ENCODE data around the gene THSD4.

- TF ChIP-seq CTCF (conservative IDR thresholded peaks at IDR 0.05; ENCODE audit: low read length) (no peak), EZH2phosphoT487 (IDR thresholded peaks at IDR 0.05; ENCODE audit: borderline replicate concordance, low read depth, low read length) (no peak)
Measured at GRCh38 chr15:71349736-71350526, 234.7 kb downstream of the THSD4 start.
